GM19463 (cell line): ENCODE data around the gene KNTC1.
"Not testable (repeated sequence)": the region's sequence is repeated elsewhere in the genome, so short reads cannot be mapped to it uniquely, and the experiment has no call there.

Experiments
- ATAC-seq: cut with Tn5 transposase; IDR thresholded peaks from one replicate; pipeline ENCODE4 v1.9.1; 2021; ENCODE audit warnings: mild to moderate bottlenecking, moderate library complexity; ENCODE audit not compliant: unreplicated experiment

Gene KNTC1

GRCh38 chr12:122547330-122547729, 20.3 kb downstream of the KNTC1 start:
- ATAC-seq: no peak

GRCh38 chr12:122558745-122559641, 31.9 kb downstream of the KNTC1 start:
- no peak for ATAC-seq

GRCh38 chr12:122560138-122560537, 33.1 kb downstream of the KNTC1 start:
- no peak for ATAC-seq

GRCh38 chr12:122563361-122563760, 36.3 kb downstream of the KNTC1 start:
- ATAC-seq: no peak

- not testable (repeated sequence) for ATAC-seq
Observed at GRCh38 chr12:122566816-122567215, 39.8 kb downstream of the KNTC1 start.

GRCh38 chr12:122569288-122569687, 42.2 kb downstream of the KNTC1 start:
- no peak for ATAC-seq

- not testable (repeated sequence) for ATAC-seq
Observed at GRCh38 chr12:122570006-122570405, 43.0 kb downstream of the KNTC1 start.

GRCh38 chr12:122571821-122572220, 44.8 kb downstream of the KNTC1 start:
- no peak for ATAC-seq

- not testable (repeated sequence) for ATAC-seq
Observed at GRCh38 chr12:122583294-122583693, 56.2 kb downstream of the KNTC1 start.

- no peak for ATAC-seq
Observed at GRCh38 chr12:122584177-122584863, 57.3 kb downstream of the KNTC1 start.

- ATAC-seq: no peak
Observed at GRCh38 chr12:122590990-122591389, 63.9 kb downstream of the KNTC1 start.

GRCh38 chr12:122591966-122592365, 64.9 kb downstream of the KNTC1 start:
- not testable (repeated sequence) for ATAC-seq

- ATAC-seq: not testable (repeated sequence)
Observed at GRCh38 chr12:122592543-122592942, 65.5 kb downstream of the KNTC1 start.

GRCh38 chr12:122593910-122594309, 66.9 kb downstream of the KNTC1 start:
- ATAC-seq: no peak

GRCh38 chr12:122596838-122597237, 69.8 kb downstream of the KNTC1 start:
- ATAC-seq: no peak

- ATAC-seq: no peak
Observed at GRCh38 chr12:122602456-122602855, 75.4 kb downstream of the KNTC1 start.

- no peak for ATAC-seq
Observed at GRCh38 chr12:122604993-122605392, 77.9 kb downstream of the KNTC1 start.

GRCh38 chr12:122609732-122610131, 82.7 kb downstream of the KNTC1 start:
- ATAC-seq: no peak

- ATAC-seq: no peak
Observed at GRCh38 chr12:122610207-122610606, 83.2 kb downstream of the KNTC1 start.

- ATAC-seq: no peak
Observed at GRCh38 chr12:122610911-122611310, 83.9 kb downstream of the KNTC1 start.

GRCh38 chr12:122614839-122615238, 87.8 kb downstream of the KNTC1 start:
- ATAC-seq: no peak

- no peak for ATAC-seq
Observed at GRCh38 chr12:122615780-122616179, 88.7 kb downstream of the KNTC1 start.
